ENCODE measurements around the gene RMND5B. TPM values are rescaled to one million over a fixed set of nuclear protein-coding genes. Genes with fewer than 3 reads are reported as not detected.

Gene RMND5B
- total RNA-seq, 1 donor = 10.2 TPM

- H3K4me1 ChIP-seq (ENCODE audit: insufficient read depth, low read length) = peaks cover 17% of the 10 kb centered on the region
- peaks cover 15% of the 10 kb centered on the region for H3K27me3 ChIP-seq (ENCODE audit: insufficient read depth, low read length)
- H3K9me3 ChIP-seq (ENCODE audit: low read depth, low read length) = no peaks in the 10 kb centered on the region
- no peak overlapping the region for H3K4me3 ChIP-seq (ENCODE audit: low read length)
Measured at GRCh38 chr5:178108446-178108845, 22.4 kb upstream of the RMND5B start.

GRCh38 chr5:178108966-178109365 is 21.8 kb upstream of the RMND5B start:
- H3K27me3 ChIP-seq (ENCODE audit: insufficient read depth, low read length) = peaks cover 15% of the 10 kb centered on the region
- H3K4me3 ChIP-seq (ENCODE audit: low read length) = no peak overlapping the region
- H3K9me3 ChIP-seq (ENCODE audit: low read depth, low read length) = no peaks in the 10 kb centered on the region
- H3K4me1 ChIP-seq (ENCODE audit: insufficient read depth, low read length) = peaks cover 20% of the 10 kb centered on the region

GRCh38 chr5:178110511-178110910 is 20.3 kb upstream of the RMND5B start:
- no peaks in the 10 kb centered on the region for H3K9me3 ChIP-seq (ENCODE audit: low read depth, low read length)
- H3K4me1 ChIP-seq (ENCODE audit: insufficient read depth, low read length) = peaks cover 35% of the 10 kb centered on the region
- peaks cover 30% of the 10 kb centered on the region for H3K27me3 ChIP-seq (ENCODE audit: insufficient read depth, low read length)
- no peak overlapping the region for H3K4me3 ChIP-seq (ENCODE audit: low read length)

GRCh38 chr5:178111925-178112324 is 18.9 kb upstream of the RMND5B start:
- no peaks in the 10 kb centered on the region for H3K9me3 ChIP-seq (ENCODE audit: low read depth, low read length)
- no peak overlapping the region for H3K4me3 ChIP-seq (ENCODE audit: low read length)
- H3K27me3 ChIP-seq (ENCODE audit: insufficient read depth, low read length) = peaks cover 35% of the 10 kb centered on the region
- H3K4me1 ChIP-seq (ENCODE audit: insufficient read depth, low read length) = peaks cover 49% of the 10 kb centered on the region

GRCh38 chr5:178112545-178112944 is 18.3 kb upstream of the RMND5B start:
- Histone ChIP-seq H3K4me3 (ENCODE audit: low read length) (no peak overlapping the region), H3K27me3 (ENCODE audit: insufficient read depth, low read length) (peaks cover 35% of the 10 kb centered on the region), H3K4me1 (ENCODE audit: insufficient read depth, low read length) (peaks cover 55% of the 10 kb centered on the region), H3K9me3 (ENCODE audit: low read depth, low read length) (no peaks in the 10 kb centered on the region)

- Histone ChIP-seq H3K4me1 (ENCODE audit: insufficient read depth, low read length) (peaks cover 62% of the 10 kb centered on the region), H3K4me3 (ENCODE audit: low read length) (peak within 1 kb of the TSS; percentile 32), H3K27me3 (ENCODE audit: insufficient read depth, low read length) (peaks cover 35% of the 10 kb centered on the region), H3K9me3 (ENCODE audit: low read depth, low read length) (no peaks in the 10 kb centered on the region)
Measured at GRCh38 chr5:178113141-178113787, 17.6 kb upstream of the RMND5B start, which contains the start of gene N4BP3. TSS of gene N4BP3 (plus strand) at chr5:178113532. CDS start at chr5:178119584, 6,052 bp downstream.

GRCh38 chr5:178113841-178114324 is 16.9 kb upstream of the RMND5B start:
- Histone ChIP-seq H3K4me1 (ENCODE audit: insufficient read depth, low read length) (peaks cover 58% of the 10 kb centered on the region), H3K4me3 (ENCODE audit: low read length) (peak overlapping the region; percentile 32), H3K27me3 (ENCODE audit: insufficient read depth, low read length) (peaks cover 35% of the 10 kb centered on the region), H3K9me3 (ENCODE audit: low read depth, low read length) (no peaks in the 10 kb centered on the region)

GRCh38 chr5:178114325-178115135 is 16.3 kb upstream of the RMND5B start:
- Histone ChIP-seq H3K4me3 (ENCODE audit: low read length) (peak overlapping the region; percentile 32), H3K9me3 (ENCODE audit: low read depth, low read length) (no peaks in the 10 kb centered on the region), H3K27me3 (ENCODE audit: insufficient read depth, low read length) (peaks cover 35% of the 10 kb centered on the region), H3K4me1 (ENCODE audit: insufficient read depth, low read length) (peaks cover 59% of the 10 kb centered on the region)

GRCh38 chr5:178115136-178115813 is 15.5 kb upstream of the RMND5B start:
- no peaks in the 10 kb centered on the region for H3K9me3 ChIP-seq (ENCODE audit: low read depth, low read length)
- H3K4me3 ChIP-seq (ENCODE audit: low read length) = no peak overlapping the region
- peaks cover 66% of the 10 kb centered on the region for H3K4me1 ChIP-seq (ENCODE audit: insufficient read depth, low read length)
- peaks cover 35% of the 10 kb centered on the region for H3K27me3 ChIP-seq (ENCODE audit: insufficient read depth, low read length)

GRCh38 chr5:178115814-178116142 is 15.0 kb upstream of the RMND5B start:
- Histone ChIP-seq H3K4me1 (ENCODE audit: insufficient read depth, low read length) (peaks cover 71% of the 10 kb centered on the region), H3K27me3 (ENCODE audit: insufficient read depth, low read length) (peaks cover 35% of the 10 kb centered on the region), H3K9me3 (ENCODE audit: low read depth, low read length) (no peaks in the 10 kb centered on the region), H3K4me3 (ENCODE audit: low read length) (no peak overlapping the region)

- Histone ChIP-seq H3K9me3 (ENCODE audit: low read depth, low read length) (no peaks in the 10 kb centered on the region), H3K4me1 (ENCODE audit: insufficient read depth, low read length) (peaks cover 76% of the 10 kb centered on the region), H3K4me3 (ENCODE audit: low read length) (no peak overlapping the region), H3K27me3 (ENCODE audit: insufficient read depth, low read length) (peaks cover 35% of the 10 kb centered on the region)
Measured at GRCh38 chr5:178116143-178116885, 14.5 kb upstream of the RMND5B start.

GRCh38 chr5:178117923-178118701 is 12.7 kb upstream of the RMND5B start:
- Histone ChIP-seq H3K27me3 (ENCODE audit: insufficient read depth, low read length) (peaks cover 20% of the 10 kb centered on the region), H3K4me1 (ENCODE audit: insufficient read depth, low read length) (peaks cover 85% of the 10 kb centered on the region)

GRCh38 chr5:178119915-178120606 is 10.8 kb upstream of the RMND5B start:
- peaks cover 70% of the 10 kb centered on the region for H3K4me1 ChIP-seq (ENCODE audit: insufficient read depth, low read length)
- no peaks in the 10 kb centered on the region for H3K9me3 ChIP-seq (ENCODE audit: low read depth, low read length)
- H3K4me3 ChIP-seq (ENCODE audit: low read length) = no peak overlapping the region
- peaks cover 9% of the 10 kb centered on the region for H3K27me3 ChIP-seq (ENCODE audit: insufficient read depth, low read length)

More at GRCh38 chr5:178117923-178118701, 12.7 kb upstream of the RMND5B start:
- Histone ChIP-seq H3K4me3 (ENCODE audit: low read length) (no peak overlapping the region), H3K9me3 (ENCODE audit: low read depth, low read length) (no peaks in the 10 kb centered on the region)
